ENCODE results near the gene GRAP2. TPM values are rescaled to one million over a fixed set of nuclear protein-coding genes. Genes with fewer than 3 reads are reported as not detected.

Gene GRAP2
- total and polyA plus RNA-seq, 8 donors = 0.45 to 29.1 (median 3.0) TPM; not detected in 2

GRCh38 chr22:39940757-39941305 lies 39.9 kb downstream of the GRAP2 start:
- WGBS, 5 donors = 64 to 74% (median 70%) methylated on average over 9 of the region's 9 CpGs
- TF ChIP-seq POLR2A (IDR thresholded peaks at IDR 0.05) = no peak
- TF ChIP-seq CTCF (IDR thresholded peaks at IDR 0.05) = no peak
- TF ChIP-seq POLR2AphosphoS5 (IDR thresholded peaks at IDR 0.05) = no peak
- no peak for TF ChIP-seq EP300 (IDR thresholded peaks at IDR 0.05)
- H3K36me3 ChIP-seq = no peaks in the 10 kb centered on the region
- intact Hi-C loops (cut with DNase I; ENCODE audit: low total_unique reads) = no loop called here
- no peaks in the 10 kb centered on the region for H3K9me3 ChIP-seq
- peaks cover 0 to 10% (median 4%) of the 10 kb centered on the region in 3 donors for H3K27me3 ChIP-seq
- H3K4me1 ChIP-seq = peaks cover 0 to 7% (median 0%) of the 10 kb centered on the region in 4 donors
- H3K4me3 ChIP-seq = no peak overlapping the region
- H3K27ac ChIP-seq = no peak overlapping the region
- DNase-seq = no peak

- Histone ChIP-seq H3K4me3 (no peak overlapping the region), H3K36me3 (no peaks in the 10 kb centered on the region), H3K9me3 (no peaks in the 10 kb centered on the region), H3K27me3 (peaks cover 0 to 10% (median 4%) of the 10 kb centered on the region in 3 donors), H3K27ac (no peak overlapping the region), H3K4me1 (peaks cover 0 to 4% (median 0%) of the 10 kb centered on the region in 4 donors)
- no peak for DNase-seq
- intact Hi-C loops (cut with DNase I; ENCODE audit: low total_unique reads) = no loop called here
- TF ChIP-seq POLR2A (IDR thresholded peaks at IDR 0.05) = no peak
- TF ChIP-seq CTCF (IDR thresholded peaks at IDR 0.05) = no peak
- WGBS, 5 donors = 63 to 72% (median 71%) methylated on average over 2 of the region's 2 CpGs
Measured at GRCh38 chr22:39941601-39942000, 40.7 kb downstream of the GRAP2 start.

- Histone ChIP-seq H3K4me3 (no peak overlapping the region), H3K4me1 (peaks cover 0 to 12% (median 0%) of the 10 kb centered on the region in 4 donors), H3K9me3 (no peaks in the 10 kb centered on the region), H3K36me3 (no peaks in the 10 kb centered on the region), H3K27ac (no peak overlapping the region), H3K27me3 (peaks cover 0 to 10% (median 4%) of the 10 kb centered on the region in 3 donors)
- 82 to 87% (median 84%) methylated on average over 8 of the region's 8 CpGs for WGBS, 5 donors
- TF ChIP-seq POLR2AphosphoS5 (IDR thresholded peaks at IDR 0.05) = no peak
- no peak for TF ChIP-seq CTCF (IDR thresholded peaks at IDR 0.05)
- TF ChIP-seq POLR2A (IDR thresholded peaks at IDR 0.05) = no peak
- no peak for TF ChIP-seq EP300 (IDR thresholded peaks at IDR 0.05)
- DNase-seq = no peak
- intact Hi-C loops (cut with DNase I; ENCODE audit: low total_unique reads) = no loop called here
Measured at GRCh38 chr22:39942439-39943230, 41.8 kb downstream of the GRAP2 start.

- H3K4me3 ChIP-seq = no peak overlapping the region
- peaks cover 0 to 8% (median 3%) of the 10 kb centered on the region in 3 donors for H3K27me3 ChIP-seq
- TF ChIP-seq POLR2A (IDR thresholded peaks at IDR 0.05) = no peak
- WGBS, 5 donors = 79 to 92% (median 85%) methylated on average over 5 of the region's 5 CpGs
- intact Hi-C loops (cut with DNase I; ENCODE audit: low total_unique reads) = no loop called here
- DNase-seq = no peak
- H3K9me3 ChIP-seq = no peaks in the 10 kb centered on the region
- H3K36me3 ChIP-seq = no peaks in the 10 kb centered on the region
- H3K4me1 ChIP-seq = peaks cover 0 to 12% (median 0%) of the 10 kb centered on the region in 4 donors
- no peak overlapping the region for H3K27ac ChIP-seq
Measured at GRCh38 chr22:39943337-39943736, 42.5 kb downstream of the GRAP2 start.

Data from stomach (tissue), 9 donors.